Measurements from ENCODE around the gene NACA2.
"Not testable (repeated sequence)": the region's sequence is repeated elsewhere in the genome, so short reads cannot be mapped to it uniquely, and the experiment has no call there.

NACA2 gene

DNA sequence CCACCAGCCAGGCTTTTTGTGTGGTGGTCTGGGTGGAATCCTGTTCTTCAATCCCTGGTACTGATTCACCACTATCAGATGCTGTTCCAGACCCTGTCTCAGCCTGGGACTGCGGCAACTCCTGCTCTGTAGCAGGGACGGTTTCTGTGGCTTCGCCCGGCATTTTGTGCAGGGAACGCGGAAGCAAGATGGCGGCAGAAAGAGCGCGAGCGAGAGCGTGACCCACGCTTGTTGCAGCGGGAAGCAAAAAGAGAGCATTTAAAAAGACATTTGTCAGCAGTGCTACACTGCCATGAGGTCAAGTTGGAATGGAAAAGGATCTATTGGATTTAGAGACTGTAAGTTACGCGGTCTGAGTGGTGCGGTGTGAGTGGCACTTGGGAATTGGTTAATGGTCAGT, at the start of gene NACA2:
Gene NACA2 (minus strand): TSS at position 202 of the 400 bp plus-strand sequence. CDS start 39 bp downstream, at position 163.
- no peak for DNase-seq

DNA sequence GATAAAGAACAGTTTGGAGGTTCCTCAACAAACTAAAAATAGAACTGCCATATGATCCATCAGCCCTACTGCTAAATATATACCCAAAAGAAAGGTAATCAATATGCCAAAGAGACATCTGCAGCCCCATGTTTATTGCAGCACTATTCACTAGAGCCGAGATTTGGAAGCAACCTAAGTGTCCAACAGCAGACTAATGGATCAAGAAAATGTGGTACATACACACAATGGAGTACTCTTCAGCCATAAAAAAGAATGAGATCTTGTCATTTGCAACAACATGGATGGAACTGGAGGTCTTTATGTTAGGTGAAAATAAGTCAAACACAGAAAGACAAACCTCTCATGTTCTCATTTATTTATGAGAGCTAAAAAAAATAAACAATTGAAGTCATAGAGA, 48.8 kb upstream of the NACA2 start:
- DNase-seq = no peak

DNA sequence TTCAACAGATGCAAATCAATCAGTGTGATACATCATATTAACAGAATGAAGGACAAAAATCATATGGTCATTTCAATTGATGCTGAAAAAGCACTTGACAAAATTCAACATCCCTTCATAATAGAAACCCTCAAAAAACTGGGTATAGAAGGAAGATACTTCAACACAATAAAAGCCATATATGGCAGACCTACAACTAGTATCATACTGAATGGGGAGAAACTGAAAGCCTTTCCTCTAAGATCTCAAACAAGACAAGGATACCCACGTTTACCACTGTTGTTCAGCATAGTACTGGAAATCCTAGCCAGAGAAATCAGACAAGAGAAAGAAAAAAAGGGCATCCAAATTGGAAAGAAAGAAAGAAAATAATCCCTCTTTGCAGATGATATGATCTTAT, 47.1 kb upstream of the NACA2 start:
- DNase-seq = no peak

DNA sequence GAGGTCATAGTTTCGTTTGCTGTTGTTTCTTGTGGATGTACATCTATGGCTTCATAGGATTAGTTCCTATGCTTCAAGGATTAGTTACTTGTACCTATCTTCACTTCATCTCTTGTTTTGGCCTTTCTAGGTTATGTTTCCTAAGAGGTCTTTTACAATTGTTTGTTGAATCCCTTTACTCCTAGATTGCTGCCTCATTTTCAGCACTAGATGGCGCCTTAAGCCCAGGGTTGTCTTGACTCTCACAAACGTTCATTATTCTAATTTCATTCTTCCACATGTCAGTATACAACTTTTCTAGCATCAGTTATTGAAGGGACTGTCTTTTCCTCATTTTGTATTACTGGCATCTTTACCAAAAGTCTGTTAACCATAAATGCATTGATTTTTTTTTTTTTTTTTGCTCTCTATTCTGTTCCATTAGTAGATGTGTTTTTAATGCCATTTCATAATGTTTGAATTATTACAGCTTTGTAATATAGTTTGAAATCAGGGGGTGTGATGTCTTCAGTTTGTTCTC, 45.0 kb upstream of the NACA2 start:
- DNase-seq = peak; percentile 50

DNA sequence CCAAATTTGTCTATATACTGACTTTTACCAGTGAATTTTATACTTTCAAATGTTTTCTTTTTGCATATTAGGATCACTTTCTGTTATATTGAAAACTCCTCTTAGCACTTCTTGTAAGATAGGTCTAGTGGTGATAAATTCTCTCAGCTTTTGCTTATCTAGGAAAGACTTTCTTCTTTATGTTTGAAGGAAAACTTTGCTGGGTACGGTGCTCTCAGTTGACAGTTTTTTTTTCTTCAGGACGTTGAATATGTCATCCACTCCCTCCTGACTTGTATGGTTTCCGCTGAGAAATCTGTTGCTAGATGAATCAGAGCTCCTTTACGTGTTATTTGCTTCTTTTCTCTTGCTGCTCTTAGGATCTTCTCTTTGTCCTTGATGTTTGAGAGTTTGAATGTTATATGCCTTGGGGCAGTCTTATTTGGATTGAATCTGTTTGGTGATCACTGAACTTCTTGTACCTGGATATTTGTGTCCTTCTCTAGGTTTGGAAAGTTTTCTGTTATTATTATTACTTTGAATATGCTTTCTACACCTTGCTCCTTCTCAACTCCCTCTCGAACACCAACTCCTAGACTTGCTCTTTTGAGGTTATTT, 44.0 kb upstream of the NACA2 start:
- DNase-seq = no peak

DNA sequence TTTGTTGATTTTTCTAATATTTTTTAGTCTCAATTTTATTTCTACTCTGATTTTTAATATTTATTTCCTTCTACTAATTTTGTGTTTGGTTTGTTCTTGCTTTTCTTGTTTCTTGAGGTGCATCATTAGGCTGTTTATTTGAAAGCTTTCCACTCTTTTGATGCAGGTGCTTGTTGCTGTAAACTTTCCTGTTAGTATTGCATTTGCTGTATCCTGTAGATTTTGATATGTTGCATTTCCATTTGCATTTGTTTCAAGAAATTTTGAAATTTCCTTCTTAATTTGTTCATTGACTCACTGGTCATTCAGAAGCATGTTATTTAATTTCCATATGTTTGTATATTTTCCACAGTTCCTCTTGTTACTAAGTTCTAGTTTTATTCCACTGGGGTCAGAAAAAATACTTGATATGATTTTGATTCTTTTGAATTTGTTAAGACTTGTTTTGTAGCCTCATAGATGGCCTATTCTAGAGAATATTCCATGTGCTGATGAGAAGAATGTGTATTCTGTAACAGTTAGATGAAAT, 43.1 kb upstream of the NACA2 start:
- DNase-seq = no peak

DNA sequence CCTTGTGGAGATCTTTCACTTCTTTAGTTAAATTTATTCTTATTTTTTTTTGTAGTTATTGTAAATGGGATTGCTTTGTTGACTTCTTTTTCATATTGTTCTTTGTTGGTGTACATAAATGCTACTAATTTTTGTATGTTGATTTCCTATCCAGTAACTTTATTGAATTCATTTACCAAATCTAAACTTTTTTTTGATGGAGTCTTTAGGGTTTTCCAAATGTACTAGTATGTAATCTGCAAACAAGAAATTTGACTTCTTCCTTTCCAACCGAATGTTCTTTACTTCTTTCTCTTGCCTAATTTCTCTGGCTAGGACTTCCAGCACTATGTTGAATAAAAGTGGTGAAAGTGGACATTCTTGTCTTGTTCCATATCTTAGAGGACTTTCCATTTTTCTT, 41.8 kb upstream of the NACA2 start:
- no peak for DNase-seq

DNA sequence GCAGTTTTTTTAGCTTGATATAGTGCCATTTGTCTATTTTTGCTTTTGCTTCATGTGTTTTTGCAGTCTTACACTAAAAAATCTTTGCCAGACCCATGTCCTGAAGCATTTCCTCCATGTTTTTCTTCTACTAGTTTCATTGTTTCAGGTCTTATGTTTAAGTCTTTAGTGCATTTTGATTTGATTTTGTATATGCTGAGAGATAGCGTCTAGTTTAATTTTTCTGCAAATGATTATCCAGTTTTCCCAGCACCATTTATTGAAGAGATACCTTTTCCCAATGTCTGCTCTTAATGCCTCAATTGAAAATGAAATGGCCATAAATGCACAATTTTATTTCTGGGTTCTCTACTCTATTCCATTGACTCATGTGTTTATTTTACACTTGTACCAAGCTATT, 40.8 kb upstream of the NACA2 start:
- no peak for DNase-seq

DNA sequence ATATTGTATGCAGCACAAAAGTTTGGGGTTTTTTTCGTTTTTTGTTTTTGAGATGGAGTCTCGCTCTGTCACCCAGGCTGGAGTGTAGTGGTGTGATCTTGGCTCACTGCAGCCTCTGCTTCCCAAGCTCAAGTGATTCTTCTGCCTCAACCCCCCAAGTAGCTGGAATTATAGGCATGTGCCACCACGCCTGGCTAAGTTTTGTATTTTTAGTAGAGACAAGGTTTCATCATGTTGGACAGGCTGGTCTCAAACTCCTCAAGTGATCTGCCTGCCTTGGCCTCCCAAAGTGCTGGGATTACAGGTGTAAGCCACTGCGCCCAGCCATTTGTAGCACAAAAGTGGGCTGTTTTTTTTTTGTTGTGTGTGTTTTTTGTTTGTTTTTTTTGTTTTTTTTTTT, 37.1 kb upstream of the NACA2 start:
- DNase-seq = not testable (repeated sequence)

DNA sequence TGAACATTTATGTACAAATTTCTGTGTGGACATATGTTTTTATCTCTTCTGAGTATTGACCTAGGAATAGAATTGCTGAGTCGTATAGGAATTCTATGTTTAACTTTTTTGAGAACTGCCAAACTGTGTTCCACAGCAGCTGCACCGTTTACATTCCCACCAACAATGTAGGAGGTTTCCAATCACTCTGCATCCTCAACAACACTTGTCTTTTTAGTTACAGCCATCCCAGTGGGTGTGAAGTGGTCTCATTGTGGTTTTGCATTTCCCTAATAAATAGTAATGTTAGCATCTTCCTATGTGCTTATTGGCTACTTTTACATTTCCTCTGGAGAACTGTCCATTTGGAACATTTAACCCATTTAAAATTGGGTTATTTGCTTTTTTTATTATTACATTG, 36.6 kb upstream of the NACA2 start:
- no peak for DNase-seq

DNA sequence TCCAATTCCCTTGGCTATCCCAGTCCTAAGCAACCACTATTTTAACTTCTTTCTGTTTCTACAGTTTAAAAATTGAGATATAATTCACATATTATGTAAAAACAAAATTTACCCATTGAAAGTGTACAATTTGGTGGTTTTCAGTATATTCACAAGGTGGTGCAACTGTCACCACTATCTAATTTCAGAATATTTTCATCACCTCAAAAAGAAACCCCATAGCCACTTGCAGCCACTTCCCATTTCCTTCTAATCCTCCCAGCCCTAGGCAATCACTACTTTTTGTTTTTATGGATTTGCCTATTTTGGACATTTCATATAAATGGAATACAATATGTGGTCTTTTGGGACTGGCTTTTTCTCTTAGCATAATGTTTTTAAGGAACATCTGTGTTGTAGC, 36.1 kb upstream of the NACA2 start:
- no peak for DNase-seq

DNA sequence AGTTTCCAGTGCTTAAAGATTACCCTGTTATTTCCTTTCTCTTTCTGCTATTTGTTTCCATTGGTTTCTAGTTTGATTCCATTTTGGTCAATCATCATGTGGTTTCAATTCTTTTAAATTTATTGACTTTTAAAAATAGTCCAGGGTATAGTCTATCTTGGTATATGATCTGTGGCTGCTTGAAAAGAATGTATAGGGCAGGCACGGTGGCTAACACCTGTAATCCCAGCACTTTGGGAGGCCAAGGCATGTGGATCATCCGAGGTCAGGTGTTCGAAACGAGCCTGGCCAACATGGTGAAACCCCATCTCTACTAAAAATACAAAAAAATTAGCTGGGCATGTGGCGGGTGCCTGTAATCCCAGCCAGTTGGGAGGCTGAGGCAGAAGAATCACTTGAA, 34.5 kb upstream of the NACA2 start:
- DNase-seq = no peak

DNA sequence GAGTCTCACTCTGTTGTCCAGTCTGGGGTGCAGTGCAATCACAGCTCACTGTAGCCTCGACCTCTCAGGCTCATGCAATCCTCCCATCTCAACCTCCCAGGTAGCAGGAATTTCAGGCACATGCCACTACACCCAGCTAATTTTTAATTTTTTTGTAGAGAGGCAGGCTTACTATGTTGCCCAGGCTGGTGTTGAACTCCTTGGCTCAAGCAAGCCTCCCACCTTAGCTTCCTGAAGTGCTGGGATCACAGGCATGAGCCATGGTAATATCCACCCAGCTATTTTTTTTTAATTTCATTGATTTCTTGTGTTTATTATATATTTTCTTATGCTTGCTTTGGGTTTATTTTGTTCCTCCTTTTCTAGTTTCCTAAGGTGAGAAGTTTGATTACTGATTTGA, 33.9 kb upstream of the NACA2 start:
- no peak for DNase-seq

DNA sequence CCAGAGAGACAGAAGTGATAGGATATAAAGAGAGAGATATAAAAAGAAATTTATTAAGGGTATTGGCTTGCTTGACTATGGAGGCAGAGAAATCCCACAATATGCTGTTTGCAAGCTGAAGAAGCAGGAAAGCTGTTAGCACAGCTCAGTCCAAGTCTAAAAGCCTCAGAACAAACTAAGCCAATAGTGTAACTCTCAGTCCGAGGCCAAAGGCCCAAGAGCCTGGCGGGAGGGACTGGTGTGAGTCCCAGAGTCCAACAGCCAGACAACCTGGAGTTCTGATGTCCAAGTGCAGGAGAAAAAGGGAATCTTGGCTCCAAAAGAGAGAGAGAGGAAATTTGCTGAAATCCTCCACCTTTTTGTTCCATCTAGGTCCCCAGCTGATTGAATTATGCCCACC, 30.3 kb upstream of the NACA2 start:
- no peak for DNase-seq

DNA sequence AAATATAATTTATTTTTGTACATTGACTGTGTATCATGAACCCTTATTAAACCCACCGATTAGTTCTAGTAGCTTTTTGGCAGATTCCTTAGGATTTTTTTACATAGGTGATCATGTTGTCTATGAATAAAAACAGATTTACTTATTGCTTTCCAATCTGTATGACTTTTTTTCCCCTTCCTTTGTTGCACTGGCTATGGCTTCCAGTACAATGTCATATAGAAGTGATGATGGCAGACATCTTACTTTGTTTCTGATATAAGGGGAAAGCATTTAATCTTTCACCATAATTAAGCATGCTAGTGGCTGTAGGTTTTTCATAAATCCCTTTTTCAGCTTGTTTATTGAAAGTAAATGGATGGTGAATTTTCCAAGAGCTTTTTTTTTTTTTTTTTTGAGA, 28.9 kb upstream of the NACA2 start:
- DNase-seq = no peak

DNA sequence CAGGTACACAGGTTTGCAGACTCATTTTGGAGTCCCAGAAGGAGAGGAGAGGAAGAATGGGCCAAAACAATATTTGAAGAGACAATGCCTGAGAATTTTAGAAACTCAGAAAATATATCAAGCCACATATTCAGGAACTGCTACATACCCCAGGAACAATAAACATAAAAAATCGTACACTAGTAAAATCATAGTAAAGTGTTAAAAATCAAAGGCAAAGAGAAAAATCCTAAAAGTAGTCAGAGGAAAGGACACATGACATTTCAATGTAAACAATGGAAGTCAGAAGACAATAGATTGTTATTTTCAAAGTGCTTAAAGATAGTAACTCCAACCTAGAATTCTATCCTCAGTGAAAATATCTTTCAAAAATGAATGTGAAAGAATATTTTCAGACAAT, 28.5 kb upstream of the NACA2 start:
- DNase-seq = no peak

DNA sequence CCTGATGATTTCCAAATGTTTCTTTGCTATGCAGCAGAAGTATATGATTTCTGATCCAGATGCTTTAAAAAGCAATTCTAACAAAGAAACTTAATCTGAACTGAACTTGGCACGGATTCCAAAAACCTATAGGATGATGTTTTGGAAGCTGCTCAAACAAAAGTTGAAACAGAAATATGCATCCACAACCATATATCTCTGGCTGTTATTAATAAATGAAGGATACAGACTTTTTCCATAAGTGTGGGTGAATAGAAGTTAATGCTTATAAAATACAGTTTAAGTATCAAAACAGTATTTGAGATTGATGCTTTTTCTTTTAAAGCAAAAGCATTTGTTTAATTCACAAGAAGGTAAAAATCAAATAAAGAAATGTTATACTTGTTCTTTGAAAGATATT, 27.9 kb upstream of the NACA2 start:
- DNase-seq = no peak

DNA sequence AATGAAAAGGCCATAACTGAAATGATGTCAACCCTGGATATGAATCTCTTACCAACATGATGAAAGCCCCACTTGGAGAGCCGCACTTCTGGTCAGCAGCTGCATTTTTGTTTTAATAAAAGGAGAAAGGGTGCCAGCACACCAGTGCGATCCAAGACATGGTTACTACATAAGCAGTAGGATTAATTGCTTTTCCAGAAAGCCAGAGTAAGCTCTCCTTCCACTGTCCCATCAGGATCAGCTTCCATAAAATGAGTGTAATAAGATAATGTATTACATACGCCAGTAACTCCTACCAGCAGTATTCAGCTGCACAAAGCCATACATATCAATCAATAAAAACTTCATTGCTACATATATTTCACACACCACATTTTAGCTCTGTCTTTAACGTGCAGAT, 26.3 kb upstream of the NACA2 start:
- no peak for DNase-seq

DNA sequence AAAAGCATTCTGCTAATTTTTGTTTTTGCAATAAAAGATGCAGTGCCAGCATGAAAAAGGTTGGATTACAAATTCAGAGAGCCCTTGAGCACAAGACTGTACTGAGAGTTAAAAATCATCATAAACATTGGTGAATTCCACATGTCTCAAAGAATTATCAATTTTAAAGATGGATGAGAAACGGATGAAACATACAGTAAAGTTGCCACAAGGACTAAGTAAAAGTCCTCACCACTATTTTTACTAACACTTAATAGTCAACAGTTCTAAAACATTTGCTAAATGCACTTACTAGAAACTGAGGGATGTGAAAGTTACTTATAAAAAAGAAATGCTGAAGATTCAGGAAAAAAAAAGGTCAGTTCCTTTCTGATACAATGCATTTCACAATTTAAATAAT, 25.8 kb upstream of the NACA2 start:
- DNase-seq = no peak

DNA sequence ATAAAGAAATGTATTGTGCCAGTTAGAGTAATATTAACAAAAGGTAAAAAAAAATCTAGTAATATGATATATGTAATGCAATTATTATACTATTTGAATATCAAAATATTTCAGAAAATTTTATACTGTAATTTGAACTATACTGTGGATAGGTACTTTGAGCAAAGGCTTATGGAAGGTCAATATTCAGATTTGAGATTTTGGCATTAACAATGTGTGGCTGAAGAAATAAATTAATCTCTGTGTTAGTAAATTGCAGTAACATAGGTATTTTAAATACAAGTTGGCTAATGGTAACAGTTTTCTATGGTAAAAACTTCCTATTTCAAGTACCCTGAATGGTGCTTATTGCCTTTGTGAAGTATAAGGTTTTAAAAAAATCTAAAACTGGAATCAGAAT, 23.2 kb upstream of the NACA2 start:
- DNase-seq = no peak

DNA sequence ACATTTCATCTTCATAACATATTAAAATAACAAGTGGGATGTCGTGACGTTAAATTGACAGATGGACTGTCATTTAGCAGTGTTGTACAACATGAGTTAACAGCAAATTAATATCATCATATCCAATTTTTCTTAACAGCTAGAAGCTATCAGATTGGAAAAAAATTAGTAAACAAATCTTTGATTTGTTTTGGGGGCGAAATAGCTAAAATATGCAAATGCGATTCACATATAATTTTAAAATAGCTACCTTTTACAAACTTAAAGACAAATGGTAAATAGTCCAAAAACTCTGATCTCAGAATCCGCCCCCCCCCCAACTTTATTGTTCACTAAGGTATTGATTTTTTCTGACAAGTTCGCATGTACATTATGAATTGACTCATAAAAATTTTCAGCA, 20.3 kb upstream of the NACA2 start:
- DNase-seq = no peak

DNA sequence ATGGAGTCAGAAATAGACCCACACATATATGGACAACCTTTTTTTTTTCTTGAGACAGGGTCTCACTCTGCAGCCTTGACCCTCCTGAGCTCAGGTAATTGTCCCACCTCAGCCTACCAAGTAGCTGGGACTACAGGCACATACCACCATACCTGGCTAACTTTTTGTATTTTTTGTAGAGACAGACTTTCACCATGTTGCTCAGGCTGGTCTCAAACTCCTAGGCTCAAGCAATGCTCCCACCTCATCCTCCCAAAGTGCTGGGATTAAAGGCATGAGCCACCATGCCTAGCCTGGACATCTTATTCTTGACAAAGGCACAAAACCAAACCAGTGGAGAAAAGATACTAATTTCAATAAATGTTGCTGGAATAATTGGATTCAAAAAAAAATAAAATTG, 14.7 kb upstream of the NACA2 start:
- DNase-seq = no peak

DNA sequence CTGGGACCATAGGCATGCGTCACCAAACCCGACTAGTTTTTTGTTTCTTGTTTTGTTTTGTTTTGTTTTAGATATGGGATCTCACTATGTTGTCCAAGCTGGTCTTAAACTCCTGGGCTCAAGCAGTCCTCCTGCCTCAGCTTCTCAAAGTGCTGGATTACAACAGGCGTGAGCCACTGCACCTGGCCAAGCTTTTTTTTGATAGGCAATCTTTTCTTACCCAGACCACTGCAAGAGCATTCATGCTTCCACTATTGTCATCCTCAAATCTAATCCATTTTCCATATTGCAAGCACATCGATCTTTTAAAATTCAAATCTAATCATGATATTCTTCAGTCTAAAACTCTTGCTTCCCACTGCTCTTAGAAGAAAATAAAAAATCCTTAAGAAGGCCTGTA, 10.3 kb upstream of the NACA2 start:
- no peak for DNase-seq

DNA sequence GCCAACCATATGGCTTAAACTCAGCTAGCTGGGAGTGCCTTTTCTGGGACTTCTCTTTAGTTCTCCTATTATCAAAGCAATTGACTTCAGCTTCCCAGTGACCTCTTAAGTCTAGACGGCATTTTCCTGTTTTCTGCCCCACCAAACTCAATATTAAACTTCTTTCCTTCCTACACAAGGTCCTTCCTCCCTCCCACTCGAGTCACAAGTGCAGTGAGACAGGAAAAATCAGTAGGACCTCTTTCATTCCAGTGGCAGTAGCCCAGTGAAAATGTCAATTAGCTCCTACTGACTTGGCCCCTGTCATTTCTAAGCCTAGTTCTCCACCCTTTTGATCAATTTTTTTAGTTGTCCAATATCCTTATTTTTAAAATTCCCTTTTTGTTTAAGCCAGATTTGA, 9.6 kb upstream of the NACA2 start:
- no peak for DNase-seq

DNA sequence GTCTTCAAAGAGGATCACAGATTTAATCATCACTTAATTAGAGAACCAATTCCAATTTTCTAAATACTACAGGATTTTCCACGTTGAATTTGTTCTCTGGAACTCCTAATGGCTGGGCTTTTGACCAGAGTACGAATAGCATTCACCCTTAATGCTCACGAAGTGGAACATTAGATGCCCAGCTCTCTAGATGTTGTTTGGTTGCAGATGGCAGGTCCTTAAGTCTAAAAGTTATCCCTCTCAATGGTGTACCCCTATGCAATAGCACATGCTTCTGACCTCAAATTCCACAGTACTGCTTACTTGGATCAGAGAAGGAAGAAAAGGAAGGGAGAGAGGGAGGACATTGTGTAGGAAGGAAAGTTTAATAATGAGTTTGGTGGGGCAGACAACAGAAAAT, 8.6 kb upstream of the NACA2 start:
- DNase-seq = no peak

Measured in CD4-positive, alpha-beta T cell treated with Interleukin-17A for 4 hours (primary cell).